Suppressor macrophage (primary cell): ENCODE measurements around the gene KIRREL3.

ENCODE experiments used
- DNase-seq, 4 experiments: peaks; one replicate each; pipeline ENCODE4 v3.0.0-alpha.2; 2020 to 2022

KIRREL3 gene

DNA sequence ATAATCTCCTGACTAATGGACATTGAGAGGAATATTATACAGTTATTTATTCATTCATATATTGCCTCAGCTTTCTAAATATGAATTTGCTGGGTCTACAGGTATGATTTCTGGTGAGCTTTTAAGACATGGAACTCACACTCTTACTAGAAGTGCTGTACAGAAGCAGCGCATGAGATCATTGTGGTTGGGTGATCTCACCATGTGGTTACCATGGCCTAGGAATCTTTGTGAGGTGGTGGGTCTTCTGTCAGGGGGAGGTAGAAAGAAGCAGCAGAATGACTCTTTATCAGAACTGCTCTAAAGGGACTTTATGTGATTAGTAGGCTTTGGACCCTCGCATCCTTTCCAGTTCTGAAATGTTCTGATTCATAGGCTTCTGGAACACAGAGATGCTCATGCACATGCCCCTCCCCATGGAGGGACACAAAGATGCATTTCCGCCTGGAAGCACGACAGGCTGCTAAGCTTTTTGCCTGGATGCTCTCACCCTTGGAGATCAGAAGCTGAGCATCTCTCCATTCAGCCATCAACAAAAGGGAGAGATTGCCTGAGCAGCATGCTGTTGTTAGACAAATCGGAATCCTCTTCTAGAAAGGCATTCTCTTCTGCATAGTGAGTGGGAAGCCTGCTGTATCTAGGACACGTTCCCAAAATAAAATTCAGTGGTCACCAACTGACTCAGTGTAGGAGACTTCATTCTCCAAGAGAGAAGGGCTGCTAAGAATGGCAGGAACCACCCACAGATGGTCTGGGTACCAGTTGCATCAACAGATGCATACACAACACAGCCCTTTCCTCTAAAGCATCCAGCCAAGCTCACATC is 51.3 kb downstream of the KIRREL3 start:
- DNase-seq = no peak

DNA sequence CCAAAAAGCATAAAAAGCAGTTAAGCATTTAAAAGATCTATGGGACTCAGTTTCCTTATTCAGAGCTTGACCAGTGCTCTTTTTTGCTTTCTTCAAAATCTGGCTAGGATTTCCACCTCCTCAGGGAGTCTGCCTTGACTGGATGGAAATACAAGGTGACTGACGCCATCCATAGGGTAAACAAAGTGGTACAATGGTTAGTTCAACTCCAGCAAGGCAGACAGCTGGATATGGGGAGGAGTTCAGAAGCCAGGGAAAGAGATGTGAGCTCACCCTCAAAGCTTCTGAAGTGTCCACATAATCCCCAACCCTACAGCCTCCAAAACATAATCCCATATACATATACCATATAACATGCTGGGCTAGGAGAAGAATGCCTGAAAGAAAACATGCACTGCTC is 52.0 kb downstream of the KIRREL3 start:
- no peak for DNase-seq

DNA sequence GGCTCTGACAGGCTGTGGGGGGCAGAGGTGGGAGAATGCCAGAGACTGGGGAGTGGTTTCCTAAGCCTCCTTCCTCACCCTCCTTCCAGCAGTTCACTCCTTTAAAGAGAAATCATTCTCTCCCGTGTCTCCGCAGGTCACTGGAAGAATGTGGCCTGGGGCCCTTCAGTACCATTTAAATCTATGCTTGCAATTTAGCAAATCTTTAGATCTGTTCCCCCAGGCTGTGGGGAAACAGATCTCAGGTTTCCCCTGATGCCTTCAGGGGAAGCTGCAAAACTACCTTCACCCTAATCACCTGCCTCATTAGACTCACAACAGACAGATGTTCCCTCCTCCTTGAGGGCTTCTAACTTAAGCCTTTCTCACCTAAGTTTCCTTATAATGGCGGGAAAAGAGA is 55.3 kb downstream of the KIRREL3 start:
- no peak for DNase-seq

DNA sequence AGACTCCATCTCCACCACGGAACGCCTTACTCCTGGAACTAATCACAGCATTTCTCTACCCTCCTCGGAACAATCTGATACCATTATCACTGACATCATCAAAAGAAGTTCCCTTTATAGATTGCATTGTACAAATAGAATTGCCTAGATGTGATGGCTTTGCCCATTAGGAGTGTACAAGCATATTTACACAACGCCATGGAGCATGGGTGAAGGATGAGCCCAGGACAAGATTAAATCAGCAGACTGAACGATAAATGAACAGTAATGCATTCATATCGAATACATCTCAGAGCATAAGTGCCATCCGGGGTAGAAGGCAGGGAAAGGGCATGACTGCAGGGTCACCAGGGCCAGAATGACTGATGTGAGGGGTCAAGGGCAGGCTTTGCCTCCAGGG is 57.3 kb downstream of the KIRREL3 start:
- DNase-seq = no peak

DNA sequence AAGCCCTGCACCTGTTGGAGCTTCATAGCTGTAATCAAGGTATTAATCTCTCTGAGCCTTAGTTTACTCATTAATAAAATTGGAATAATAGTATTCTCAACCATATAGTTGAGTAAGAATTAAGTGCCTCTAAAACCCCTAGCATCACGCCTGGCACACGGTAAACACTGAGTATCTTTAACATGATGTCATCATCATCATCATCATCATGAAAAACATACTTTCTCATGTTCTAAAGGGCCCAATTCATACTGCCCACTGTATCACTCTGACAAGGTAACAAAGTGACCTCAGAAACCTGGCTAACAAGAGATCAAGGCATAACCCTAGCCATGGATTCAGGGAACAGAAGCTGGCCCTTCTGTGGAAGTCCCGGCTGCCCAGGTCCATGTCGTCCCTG is 58.4 kb downstream of the KIRREL3 start:
- DNase-seq = no peak

DNA sequence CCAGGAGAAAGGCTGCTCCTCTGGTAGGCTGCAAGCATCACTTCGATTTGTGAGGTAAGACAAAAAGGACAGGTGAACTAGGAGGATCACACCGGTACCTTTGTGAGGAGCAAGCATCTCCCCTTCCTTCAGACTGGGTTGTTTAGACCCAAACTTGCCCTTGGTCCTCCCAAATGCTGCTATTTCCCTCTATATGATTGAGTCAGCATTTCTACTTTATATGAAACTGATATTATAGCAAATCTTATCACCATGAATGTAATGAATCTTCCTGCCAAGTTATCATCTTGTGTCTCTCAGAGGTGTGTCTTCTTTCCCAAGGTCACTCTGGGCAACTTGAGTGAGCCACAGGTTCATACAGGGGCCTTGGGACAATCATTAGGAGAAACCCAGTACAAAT is 61.0 kb downstream of the KIRREL3 start:
- DNase-seq = no peak

DNA sequence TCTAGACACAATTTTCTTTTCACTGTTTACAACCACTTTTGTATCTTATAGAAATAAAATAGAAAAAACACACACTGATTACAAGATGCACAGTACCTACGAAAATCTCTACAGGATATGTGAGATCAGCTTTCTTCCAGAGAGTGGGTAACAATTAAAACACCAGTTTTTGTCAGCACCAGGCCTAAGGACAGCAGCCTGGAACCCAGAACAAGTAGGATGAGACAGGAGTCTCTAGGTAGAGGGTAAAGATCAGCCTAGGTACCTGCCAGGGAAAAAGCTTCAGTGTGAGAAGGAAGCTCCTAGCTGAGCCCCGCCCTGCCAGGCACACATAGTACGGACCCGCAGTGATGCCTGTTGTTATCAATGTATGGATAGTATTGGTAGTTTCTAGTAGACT is 61.9 kb downstream of the KIRREL3 start:
- no peak for DNase-seq

DNA sequence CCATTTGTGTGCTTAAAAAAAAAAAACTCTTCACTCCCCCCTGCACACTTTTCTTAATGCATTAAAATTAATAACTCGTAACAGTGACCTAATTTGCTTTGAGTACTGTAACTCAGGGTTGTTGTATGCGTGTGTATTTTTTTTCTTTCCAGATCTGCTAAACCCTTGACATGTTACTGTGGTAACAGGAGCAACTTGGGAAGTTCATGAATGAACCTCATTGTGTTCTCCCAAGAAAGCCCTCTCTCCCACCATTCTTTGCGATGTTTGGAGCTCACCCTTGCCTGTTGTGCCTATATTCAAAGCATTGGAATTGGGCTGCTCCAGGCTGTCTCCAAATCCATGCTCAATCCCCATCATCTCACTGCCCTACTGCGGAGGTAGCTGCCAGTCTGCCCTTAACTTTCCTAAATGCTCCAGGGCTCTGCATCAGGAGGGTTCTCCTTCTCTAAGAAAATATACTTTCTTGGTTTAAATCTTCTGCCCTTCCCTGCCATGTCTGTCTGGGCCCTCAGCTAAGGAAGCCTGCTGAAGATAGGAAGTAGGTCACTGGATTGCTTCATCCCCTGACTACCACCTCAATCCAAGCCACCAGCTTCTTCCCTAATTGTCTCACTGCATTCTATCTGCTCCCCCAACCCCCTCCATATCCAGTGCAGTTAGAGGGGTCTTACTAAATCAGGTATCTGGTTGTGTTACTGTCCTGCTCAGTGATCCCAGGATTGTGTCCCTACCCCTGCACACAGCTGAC is 70.3 kb downstream of the KIRREL3 start:
- DNase-seq = peak in 2 of 4 experiments; percentile 3 to 14

DNA sequence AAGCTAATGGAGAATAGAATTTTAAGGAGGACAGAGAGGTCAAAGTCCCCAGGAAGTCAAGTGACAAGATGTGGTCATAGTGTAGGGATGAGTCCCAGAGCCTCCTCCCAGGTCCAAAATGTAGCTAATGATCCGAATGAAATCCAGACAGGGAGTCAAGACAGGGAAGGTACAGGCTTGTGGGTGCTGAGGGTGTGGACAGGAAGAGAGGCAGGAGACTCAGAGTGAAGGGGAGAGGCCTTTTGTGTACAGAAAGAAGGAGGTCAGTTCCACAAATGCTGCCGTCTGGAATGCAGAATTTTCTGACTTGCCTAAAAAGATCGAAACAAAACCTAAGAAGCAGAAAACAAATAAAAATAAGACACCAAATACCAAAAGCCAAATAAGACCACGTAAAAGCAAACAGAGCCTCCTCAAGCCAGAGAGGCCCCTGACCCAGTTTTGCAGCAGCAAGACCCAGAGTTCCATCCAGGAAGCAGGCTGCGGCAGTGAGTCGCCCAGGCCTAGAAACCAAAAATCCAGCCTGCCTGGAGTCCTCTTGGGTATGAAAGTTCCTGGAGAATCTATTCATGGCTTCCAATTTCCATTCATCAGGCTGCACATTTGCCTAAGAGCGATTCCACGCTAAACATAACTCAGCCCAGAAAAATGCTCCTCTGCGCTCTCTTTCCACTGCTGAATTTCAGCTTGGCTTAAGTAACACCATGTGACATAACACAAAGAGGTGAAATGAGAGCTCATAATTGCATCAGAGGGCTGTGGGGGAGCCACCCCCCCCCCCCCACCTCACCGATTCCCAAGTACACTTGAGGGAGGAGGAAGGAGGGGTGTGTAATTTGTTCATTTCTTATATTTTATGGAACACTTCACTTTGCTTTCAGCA is 71.2 kb downstream of the KIRREL3 start:
- DNase-seq = no peak

DNA sequence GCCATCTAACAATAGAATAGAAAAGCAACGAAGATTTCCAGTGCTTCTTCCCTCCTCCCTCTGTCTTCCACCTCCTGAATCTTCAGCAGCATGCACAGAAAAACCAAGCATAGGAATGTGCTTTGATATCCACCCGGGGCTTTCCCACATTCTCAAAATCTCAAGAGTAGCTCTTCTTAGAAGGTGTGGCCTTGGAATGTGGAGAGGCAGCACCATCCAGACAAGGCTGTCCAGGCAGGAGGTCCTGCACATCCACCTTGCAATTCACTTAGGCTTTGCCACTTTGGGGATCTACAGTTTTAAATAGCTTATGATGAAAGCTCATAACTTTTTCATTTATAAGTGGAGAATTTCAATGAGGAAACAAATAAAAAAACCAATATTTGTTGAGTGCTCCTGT is 72.9 kb downstream of the KIRREL3 start:
- no peak for DNase-seq

DNA sequence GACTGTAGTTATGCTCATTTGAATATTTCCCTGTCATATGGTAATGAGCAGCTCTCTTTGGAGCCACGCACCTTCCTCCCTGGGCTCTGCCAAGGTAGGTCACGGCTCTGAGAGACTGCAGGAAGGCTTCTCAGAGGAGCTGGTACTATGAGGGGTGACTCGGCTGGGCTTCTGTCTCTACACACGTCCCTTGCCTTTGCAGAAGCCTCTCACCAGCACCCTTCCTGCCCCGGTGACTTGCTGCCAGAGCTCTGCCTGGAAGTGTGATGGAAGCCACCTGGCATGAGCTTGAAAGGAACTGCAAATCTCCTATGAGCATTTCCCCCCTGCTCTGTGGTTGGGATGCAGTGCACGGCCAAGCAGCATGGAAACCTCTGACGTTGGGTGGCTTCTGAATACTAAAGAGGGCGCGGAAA is 74.2 kb downstream of the KIRREL3 start:
- DNase-seq = no peak

DNA sequence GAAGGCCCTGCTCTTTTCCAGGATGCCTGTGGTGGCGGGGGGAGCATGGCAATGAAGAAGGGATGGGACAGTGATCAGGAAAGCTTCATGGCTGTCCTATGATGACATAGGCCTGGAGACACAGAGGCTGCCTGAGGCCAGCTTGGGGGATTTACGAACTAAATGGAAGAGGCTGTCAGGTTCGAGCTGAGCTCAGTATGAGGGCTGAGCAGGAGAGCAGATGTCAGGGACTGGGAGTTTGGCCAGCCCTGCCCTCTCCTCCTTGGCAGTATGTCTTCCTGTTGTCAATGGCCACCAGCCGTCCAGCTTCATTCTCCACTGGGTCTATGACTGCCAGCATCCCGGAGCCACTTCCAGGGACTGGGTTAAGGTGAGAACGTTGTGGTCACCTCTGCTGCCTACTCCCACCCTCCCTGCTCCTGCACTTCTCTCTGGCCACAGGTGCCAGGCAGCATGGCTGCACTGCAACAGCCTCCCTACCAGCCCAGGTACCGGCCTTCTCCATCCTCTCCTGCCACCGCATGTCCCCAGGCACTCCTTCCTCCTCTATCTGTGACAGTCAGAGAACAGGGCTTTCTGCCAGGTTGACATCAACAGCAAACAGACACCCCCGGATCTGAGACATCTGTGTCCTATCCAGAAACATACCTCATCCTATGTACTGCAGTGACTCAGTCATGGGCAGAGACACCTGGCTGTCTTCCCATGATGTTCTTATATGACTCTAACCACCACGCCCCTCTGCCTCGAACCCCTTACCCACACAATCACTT is 75.1 kb downstream of the KIRREL3 start:
- DNase-seq = no peak

DNA sequence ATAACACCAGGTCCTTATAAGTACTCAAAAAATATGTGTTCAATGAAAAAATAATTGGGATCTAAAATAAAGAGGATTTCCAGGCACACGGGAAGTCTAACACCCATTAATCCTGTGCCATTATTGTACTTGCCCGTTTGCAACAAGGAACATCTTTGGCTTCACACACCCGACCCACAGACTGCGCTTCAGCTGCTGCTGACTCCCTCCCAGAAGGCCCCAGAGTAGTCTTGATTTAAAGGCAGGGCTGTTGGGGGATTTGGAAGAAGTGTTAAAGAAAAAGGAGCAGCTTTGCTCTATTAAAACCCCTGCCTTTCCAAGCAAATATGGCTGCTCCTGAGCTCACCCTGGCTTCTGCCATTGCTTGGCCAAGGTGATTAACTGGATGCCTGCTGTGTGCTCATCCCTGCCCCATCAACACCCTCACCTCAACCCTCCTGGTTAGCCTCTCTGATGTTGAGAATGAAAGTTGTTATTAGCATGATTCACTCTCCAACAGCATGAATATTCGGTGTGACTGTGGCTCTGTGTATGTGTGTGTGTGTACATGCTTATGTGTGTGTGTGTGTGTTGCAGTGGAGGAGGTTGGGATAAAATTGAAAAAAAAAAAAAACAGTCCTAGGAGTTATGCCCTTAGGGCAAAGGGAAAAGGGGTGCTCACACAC is 76.1 kb downstream of the KIRREL3 start:
- DNase-seq = no peak

DNA sequence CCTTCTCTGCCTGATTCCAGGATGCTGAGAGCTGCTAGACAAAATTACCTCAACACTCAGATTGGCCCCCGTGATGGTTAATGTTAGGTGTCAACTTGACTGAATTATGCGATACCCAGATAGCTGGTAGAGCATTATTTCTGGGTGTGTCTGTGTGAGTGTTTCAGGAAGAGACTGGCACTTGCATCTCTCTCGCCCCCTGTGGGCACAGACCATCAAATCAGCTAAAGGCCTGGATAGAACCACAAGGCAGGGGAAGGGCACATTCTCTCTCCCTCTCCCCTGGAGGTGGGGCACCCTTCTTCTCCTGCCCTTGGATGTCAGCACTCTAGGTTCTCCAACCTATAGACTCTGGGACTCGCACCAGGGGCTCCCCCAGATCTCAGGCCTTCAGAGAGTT is 79.7 kb downstream of the KIRREL3 start:
- no peak for DNase-seq

DNA sequence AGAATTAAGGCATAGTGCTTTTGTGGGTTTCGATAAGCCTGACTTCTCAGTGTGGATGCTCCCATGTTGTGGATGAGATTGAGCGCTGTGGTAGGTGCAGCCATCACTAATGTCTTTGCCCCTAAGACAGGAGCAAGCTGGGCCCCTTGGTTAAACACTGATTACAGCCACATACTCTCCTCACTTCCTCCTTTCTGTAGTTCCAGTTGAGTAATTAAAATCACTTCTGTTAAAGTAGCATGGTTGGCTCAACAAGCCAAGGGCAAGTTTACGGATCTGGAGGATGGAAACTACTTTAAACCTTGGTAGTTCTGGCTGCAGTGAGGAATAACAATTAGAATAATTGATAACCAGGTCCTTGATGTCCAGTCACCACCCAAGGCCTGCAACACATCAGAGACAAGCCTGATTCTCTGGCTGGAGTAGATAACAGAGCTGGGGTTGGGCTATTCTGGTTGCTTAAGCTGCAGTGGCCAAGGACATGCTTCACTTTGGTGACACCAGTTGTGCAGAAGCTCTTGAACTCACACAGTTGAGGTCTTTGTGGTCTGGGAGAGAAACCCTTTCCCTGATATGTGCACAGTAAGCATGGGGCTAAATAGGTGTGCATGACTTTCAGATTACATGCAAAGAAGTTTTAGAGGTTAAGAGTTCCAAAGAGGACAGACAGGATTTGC is 81.3 kb downstream of the KIRREL3 start:
- DNase-seq = peak in 1 of 4 experiments; percentile 14

DNA sequence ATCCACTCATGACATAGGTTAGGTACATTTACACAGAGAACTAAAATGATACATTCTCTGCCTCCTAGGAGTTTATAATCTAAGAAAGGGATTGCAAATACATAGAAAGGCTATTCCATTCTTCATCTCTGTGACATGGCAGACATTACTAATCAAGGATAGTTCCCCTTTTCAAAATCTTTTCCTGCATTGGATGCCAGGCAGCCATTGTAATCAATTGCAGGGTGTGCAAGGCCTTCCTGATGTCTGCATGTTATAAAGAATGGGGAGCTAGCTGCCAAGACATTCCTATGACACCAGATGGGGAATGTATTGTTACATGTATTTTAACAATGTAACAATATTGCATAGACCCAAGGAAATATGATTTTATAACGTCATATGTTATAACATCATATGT is 82.0 kb downstream of the KIRREL3 start:
- DNase-seq = no peak

DNA sequence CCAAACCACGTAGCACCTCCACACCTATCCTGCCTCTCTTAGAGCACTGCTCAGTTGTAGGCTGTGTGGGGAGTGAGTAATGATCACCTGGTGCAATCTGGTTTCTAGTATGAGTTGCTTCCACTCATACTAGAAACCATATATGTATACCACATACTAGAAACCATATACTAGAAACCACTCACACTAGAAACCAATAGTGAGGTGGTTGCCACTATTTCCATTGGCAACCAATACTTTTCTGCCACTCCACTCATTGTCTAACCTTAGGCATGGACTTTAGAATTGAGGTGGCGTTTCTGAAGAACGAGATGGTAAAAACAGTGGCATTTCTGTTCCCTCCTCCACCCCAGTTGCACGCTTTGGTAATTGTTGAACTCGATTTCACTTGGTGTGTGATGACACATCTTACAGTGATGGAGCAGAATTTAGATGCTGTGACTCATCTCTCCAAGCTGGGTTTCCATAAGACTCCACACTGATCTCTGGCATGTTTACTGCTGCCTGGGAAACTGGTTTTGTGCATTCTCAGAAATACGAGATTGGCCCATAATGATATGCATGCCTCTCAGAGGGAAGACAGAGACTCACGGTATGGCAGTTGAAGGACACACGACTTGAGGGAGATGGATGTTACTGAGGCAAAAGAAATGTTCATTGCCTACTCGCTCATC is 82.9 kb downstream of the KIRREL3 start:
- DNase-seq = peak in 1 of 4 experiments; percentile 6

DNA sequence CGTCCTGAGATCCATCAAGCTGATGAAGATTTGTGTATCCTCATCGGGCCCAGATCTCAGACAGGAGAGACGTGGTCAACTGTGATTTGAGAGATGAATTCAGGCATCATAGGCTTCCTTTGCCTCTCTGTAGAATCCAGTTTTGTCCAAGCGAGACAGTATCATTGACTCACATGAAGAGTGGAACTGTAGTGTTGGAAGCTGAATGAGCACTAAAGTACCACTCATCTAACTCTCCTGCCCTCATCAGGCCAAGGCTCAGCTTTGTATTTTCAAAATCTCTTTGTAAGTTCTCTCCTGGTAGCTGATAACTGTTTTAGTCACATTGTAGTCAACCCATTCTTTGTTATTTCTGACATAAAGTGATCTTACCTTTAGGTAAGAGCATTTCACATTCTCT is 85.1 kb downstream of the KIRREL3 start:
- DNase-seq = no peak

DNA sequence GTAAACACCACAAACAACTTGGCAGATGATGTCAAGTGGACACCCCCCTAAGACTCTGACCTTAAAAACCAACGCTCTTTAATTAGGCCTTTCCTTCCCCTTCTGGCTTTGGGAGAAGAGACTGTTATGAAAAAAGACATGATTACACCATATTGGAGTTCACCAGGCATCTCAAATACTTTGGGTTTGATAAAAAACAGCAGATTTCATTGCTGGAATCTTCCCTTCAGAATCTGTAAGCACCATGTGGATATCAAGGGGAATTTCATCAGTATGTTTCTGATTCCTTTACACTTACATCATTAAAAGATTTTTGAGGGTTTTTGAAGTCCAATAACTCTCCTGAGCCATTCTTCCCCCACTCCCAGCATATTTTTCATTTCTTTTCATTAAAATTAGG is 85.6 kb downstream of the KIRREL3 start:
- no peak for DNase-seq

DNA sequence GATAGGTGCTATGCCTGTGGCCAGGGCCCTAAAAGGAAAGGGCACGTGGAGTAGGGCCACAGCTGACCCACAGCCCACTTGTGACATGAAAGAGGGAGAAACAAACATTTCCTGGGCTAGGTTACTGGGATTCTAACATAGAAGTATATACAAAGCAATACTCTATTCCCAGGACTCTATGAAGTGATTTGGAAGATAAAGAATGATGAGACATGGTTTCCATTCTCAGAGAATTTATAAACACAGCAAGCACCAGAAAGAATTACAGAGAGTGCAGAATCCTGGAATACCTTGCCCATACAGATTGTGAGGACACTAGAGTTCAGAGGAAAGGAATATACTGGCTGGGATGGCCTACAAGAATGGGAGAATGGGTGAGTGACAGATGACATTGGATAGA is 86.4 kb downstream of the KIRREL3 start:
- no peak for DNase-seq

DNA sequence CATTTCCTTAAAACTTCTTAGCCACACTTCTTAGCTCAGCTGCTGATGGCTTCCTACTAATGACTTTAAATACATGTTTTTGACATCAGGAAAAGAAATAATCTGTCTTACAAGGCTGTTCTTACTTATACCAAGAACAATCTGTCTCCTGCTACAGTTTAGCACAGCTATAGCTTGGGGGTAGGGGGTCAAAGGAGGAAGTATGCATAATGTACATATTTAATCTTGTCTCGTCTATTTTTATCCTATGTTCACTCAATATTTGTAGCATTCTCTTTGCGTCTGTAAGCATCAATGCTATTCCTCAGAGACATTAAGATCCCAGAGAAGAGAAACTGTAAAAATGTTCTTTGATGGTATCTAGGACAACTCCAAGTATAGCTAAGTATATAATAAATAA is 96.0 kb downstream of the KIRREL3 start:
- DNase-seq = no peak
